ENCODE data around the gene ANK3. TPM values are rescaled to one million over a fixed set of nuclear protein-coding genes. Genes with fewer than 3 reads are reported as not detected.

Gene ANK3
- total and polyA plus RNA-seq, 10 donors, result 2.0 to 133 (median 62.9) TPM

DNA sequence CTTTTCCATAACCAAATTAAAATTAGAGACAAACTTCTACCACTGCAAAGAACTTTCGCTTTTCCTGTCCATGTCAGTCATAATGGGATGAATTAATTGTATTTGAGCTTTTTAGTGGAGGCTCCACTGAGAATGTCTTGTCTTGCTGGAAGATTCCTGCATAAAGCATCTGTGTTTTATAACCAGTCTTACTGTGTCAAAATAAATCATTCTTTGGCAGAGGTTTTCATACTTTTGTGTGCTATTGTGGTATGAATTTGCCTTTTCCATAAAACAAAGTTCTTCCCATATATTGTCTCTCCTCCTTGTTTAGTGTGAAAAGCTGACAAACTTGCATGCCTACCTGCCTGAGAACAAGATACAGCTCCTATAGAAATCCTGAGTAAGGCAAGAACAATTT is 358.5 kb downstream of the ANK3 start:
- peaks cover 0 to 18% (median 4%) of the 10 kb centered on the region in 6 donors for H3K4me1 ChIP-seq
- no peaks in the 10 kb centered on the region for H3K9me3 ChIP-seq
- H3K27me3 ChIP-seq (replicated peaks in 1 of 7), result no peaks in the 10 kb centered on the region
- no peaks in the 10 kb centered on the region for H3K36me3 ChIP-seq
- WGBS, 5 donors, result 81 to 95% (median 85%) methylated on average over 1 of the region's 1 CpG
- TF ChIP-seq POLR2AphosphoS5 (IDR thresholded peaks at IDR 0.05) (no peak), POLR2A (IDR thresholded peaks at IDR 0.05) (no peak)
- TF ChIP-seq, protein P1, sequence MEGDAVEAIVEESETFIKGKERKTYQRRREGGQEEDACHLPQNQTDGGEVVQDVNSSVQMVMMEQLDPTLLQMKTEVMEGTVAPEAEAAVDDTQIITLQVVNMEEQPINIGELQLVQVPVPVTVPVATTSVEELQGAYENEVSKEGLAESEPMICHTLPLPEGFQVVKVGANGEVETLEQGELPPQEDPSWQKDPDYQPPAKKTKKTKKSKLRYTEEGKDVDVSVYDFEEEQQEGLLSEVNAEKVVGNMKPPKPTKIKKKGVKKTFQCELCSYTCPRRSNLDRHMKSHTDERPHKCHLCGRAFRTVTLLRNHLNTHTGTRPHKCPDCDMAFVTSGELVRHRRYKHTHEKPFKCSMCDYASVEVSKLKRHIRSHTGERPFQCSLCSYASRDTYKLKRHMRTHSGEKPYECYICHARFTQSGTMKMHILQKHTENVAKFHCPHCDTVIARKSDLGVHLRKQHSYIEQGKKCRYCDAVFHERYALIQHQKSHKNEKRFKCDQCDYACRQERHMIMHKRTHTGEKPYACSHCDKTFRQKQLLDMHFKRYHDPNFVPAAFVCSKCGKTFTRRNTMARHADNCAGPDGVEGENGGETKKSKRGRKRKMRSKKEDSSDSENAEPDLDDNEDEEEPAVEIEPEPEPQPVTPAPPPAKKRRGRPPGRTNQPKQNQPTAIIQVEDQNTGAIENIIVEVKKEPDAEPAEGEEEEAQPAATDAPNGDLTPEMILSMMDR (IDR thresholded peaks at IDR 0.05 in 8 of 11, conservative IDR thresholded peaks at IDR 0.05 in 3 of 11), result no peak
- H3K4me3 ChIP-seq, result no peak overlapping the region
- peak overlapping the region in 2 of 8 donors; percentile 17 to 53 for H3K27ac ChIP-seq
- intact Hi-C loops (cut with DNase I; ENCODE audit: low total_unique reads), result loop anchor here (10.0 kb wide), 1 partner anchor 406 kb away; no protein-coding TSS in a partner anchor
- no peak for DNase-seq

DNA sequence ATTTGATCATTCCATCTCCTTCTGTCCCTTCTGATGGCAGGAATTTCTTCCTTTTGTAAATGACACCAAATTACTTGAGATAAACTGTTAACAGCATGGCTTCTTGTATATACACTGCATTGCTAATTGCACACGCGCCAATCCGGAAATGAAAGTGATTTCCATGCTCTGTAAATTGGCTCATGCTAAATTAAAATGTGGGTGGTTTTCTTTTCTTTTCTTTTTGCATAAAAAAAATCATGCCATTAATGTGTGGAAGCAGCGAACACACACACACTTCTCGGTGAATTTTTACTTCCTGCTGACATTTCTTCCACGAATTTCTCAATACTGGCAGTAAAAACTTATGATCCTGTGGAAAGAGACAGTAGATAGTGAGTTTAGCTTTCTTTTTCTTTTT is 360.2 kb downstream of the ANK3 start:
- H3K36me3 ChIP-seq, result no peaks in the 10 kb centered on the region
- H3K9me3 ChIP-seq, result no peaks in the 10 kb centered on the region
- H3K27me3 ChIP-seq (replicated peaks in 1 of 7), result no peaks in the 10 kb centered on the region
- TF ChIP-seq POLR2AphosphoS5 (IDR thresholded peaks at IDR 0.05) (no peak), POLR2A (IDR thresholded peaks at IDR 0.05) (no peak)
- peaks cover 0 to 18% (median 4%) of the 10 kb centered on the region in 6 donors for H3K4me1 ChIP-seq
- H3K27ac ChIP-seq, result no peak overlapping the region
- intact Hi-C loops (cut with DNase I; ENCODE audit: low total_unique reads), result no loop called here
- WGBS, 5 donors, result 47 to 69% (median 62%) methylated on average over 6 of the region's 6 CpGs
- no peak overlapping the region for H3K4me3 ChIP-seq
- DNase-seq, result no peak

DNA sequence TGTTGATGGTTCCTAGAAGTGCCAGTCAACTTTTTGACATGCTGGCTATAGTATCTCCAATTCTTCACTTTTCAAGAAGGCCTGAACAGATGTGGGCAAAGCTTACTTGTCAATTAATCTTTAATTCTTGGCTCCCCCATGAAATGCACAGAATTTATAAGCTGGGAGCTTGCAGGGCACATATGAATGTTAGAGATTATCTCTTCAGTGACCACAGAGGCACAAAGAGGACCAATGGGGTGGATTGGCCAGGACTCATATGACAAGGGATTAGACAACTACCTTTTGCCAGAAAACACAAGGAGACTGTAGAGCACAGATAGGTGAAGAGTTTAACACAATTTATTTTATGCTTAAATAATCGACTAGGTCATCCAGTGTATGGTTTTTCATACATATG is 361.6 kb downstream of the ANK3 start:
- no peaks in the 10 kb centered on the region for H3K36me3 ChIP-seq
- no peaks in the 10 kb centered on the region for H3K9me3 ChIP-seq
- peaks cover 0 to 18% (median 4%) of the 10 kb centered on the region in 6 donors for H3K4me1 ChIP-seq
- no peak for TF ChIP-seq POLR2AphosphoS5 (IDR thresholded peaks at IDR 0.05)
- no peak for DNase-seq
- H3K27ac ChIP-seq, result no peak overlapping the region
- intact Hi-C loops (cut with DNase I; ENCODE audit: low total_unique reads), result no loop called here
- no peak overlapping the region for H3K4me3 ChIP-seq
- WGBS, 5 donors, result 87 to 96% (median 89%) methylated on average over 1 of the region's 1 CpG
- H3K27me3 ChIP-seq (replicated peaks in 1 of 7), result no peaks in the 10 kb centered on the region

DNA sequence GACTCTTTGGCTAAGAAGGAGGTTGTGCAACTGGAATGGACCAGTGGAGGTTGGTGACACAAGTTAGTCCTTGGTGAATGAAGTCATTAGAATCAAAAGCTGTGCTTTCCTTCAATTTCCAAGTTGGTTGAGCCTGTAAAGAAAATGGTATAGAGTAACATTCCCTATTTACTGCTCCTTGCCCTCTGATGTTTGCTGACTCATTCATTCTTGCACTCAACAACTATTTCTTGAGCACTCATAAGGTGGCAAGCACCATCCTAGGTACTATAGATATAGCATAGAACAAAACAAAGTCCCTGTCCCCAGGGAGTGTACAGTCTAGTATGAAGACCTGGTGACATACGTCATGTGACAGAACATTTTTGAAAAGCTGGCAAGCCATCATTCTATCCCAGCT is 364.4 kb downstream of the ANK3 start:
- Histone ChIP-seq H3K4me3 (no peak overlapping the region), H3K36me3 (no peaks in the 10 kb centered on the region), H3K4me1 (no peaks in the 10 kb centered on the region), H3K27ac (no peak overlapping the region), H3K27me3 (replicated peaks in 1 of 7) (no peaks in the 10 kb centered on the region), H3K9me3 (no peaks in the 10 kb centered on the region)
- 86 to 100% (median 92%) methylated on average over 1 of the region's 1 CpG for WGBS, 5 donors
- TF ChIP-seq, protein P1 (IDR thresholded peaks at IDR 0.05 in 8 of 11, conservative IDR thresholded peaks at IDR 0.05 in 3 of 11), result no peak
- TF ChIP-seq POLR2AphosphoS5 (IDR thresholded peaks at IDR 0.05), result no peak
- no peak for TF ChIP-seq POLR2A (IDR thresholded peaks at IDR 0.05)
- DNase-seq, result no peak
- intact Hi-C loops (cut with DNase I; ENCODE audit: low total_unique reads), result no loop called here

DNA sequence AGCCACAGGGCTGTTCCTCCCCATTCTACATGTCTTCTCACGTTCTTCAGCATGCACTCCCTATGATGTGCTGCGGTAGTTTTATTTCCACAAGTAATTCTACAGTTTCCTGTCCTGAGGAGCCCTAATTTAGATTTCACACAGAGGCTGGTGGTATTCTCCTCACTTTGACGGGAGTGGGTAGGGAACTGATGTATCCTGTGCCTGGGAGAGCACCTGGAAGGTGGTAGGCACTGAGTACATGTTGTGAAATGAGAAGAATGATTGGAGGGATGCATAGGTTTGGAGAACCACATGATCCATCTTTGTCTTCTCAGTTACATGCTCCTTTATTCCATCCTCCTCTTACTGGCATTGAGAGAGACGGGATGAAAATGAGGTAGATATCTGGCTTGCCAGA is 365.2 kb downstream of the ANK3 start:
- TF ChIP-seq POLR2A (IDR thresholded peaks at IDR 0.05) (no peak), POLR2AphosphoS5 (IDR thresholded peaks at IDR 0.05) (no peak)
- TF ChIP-seq, protein P1 (IDR thresholded peaks at IDR 0.05 in 8 of 11, conservative IDR thresholded peaks at IDR 0.05 in 3 of 11), result no peak
- 84 to 94% (median 88%) methylated on average over 4 of the region's 4 CpGs for WGBS, 5 donors
- Histone ChIP-seq H3K36me3 (no peaks in the 10 kb centered on the region), H3K9me3 (no peaks in the 10 kb centered on the region), H3K27ac (no peak overlapping the region), H3K27me3 (replicated peaks in 1 of 7) (no peaks in the 10 kb centered on the region), H3K4me3 (no peak overlapping the region), H3K4me1 (no peaks in the 10 kb centered on the region)
- no peak for DNase-seq
- intact Hi-C loops (cut with DNase I; ENCODE audit: low total_unique reads), result no loop called here

Measured in spleen (tissue), 11 donors.